ENCODE results near the gene PREX1.

Gene PREX1

DNA sequence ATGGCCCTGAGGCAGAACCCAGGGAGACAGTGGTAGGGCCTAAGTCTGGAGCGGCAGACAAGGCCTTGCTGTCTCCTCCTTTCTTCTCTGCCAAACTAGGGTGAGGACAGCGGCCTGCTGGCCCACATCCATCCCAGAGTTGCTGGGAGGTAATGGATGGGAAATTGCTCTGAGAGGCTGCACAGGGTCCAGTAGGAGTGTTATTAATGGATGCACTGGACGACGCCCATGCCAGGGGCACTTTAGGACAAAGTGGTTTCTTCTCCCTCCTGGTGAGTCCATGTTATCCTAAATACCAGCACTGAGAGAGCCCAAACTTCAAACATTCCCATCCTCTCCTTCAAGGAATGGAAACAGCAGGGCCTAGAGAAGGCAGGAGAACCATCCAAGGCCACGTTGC lies 28.3 kb upstream of the PREX1 start:
- Histone ChIP-seq H3K27ac (ENCODE audit: low read length, poor library complexity, severe bottlenecking) (no peak overlapping the region), H2AFZ (ENCODE audit: low read depth, low read length) (no peak overlapping the region), H3K79me1 (replicated peaks; ENCODE audit: low read length, poor library complexity, severe bottlenecking) (no peaks in the 10 kb centered on the region), H3K27me3 (ENCODE audit: control insufficient read depth in 1 of 2, insufficient read depth in 1 of 2, low read length in 2 of 2) (peaks cover 0 to 28% of the 10 kb centered on the region in 2 experiments), H2BK5ac (ENCODE audit: low read depth, low read length, poor library complexity, severe bottlenecking) (no peak overlapping the region), H3K14ac (ENCODE audit: low read length in 2 of 2) (no peak overlapping the region), H2AK5ac (ENCODE audit: low read length, severe bottlenecking) (no peak overlapping the region), H3K9ac (ENCODE audit: low read length) (no peak overlapping the region), H3K9me3 (ENCODE audit: control insufficient read depth, low read length) (no peaks in the 10 kb centered on the region), H3K4me2 (ENCODE audit: low read length, poor library complexity, severe bottlenecking) (no peak overlapping the region), H3K4me1 (ENCODE audit: control insufficient read depth, insufficient read depth, low read depth, low read length) (peaks cover 10% of the 10 kb centered on the region), H2BK15ac (ENCODE audit: low read depth, poor library complexity, severe bottlenecking) (no peak overlapping the region), H3K18ac (ENCODE audit: low read depth in 1 of 2, low read length in 2 of 2) (no peak overlapping the region), H2BK12ac (ENCODE audit: low read length in 2 of 2) (no peak overlapping the region), H4K91ac (ENCODE audit: low read length) (no peak overlapping the region), H4K8ac (ENCODE audit: low read length) (no peak overlapping the region), H3K23ac (ENCODE audit: low read length in 2 of 2) (no peak overlapping the region), H3K4ac (ENCODE audit: low read depth in 1 of 2, low read length in 2 of 2) (no peak overlapping the region), H3K36me3 (ENCODE audit: control insufficient read depth in 1 of 2, insufficient read depth in 2 of 2, low read depth in 1 of 2, low read length in 2 of 2) (no peaks in the 10 kb centered on the region), H2BK120ac (ENCODE audit: low read depth, low read length) (no peak overlapping the region), H3K4me3 (ENCODE audit: insufficient read depth in 1 of 2, low read depth in 1 of 2, low read length in 2 of 2) (no peak overlapping the region)
- WGBS, result 86% methylated on average over 4 of the region's 5 CpGs
- DNase-seq, result no peak

DNA sequence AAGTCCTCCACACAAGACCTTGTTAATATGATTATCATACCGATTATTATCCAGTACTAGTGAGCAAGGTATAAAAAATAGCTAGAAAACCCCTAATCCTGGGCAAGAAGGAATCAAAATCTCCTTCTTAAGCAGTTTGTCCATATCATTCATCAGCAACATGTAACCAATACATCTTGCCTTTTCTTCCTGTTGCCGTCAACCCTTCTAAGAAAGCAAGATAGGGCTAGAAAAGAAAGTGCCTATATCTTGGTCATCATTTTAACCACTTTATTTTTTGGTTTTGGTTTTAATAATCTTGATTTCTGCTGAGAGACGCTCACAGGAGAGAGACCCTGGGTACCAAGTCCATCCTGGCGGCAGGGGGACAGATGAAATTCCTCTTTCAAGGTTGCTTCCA lies 27.2 kb upstream of the PREX1 start:
- no peaks in the 10 kb centered on the region for H3K9me3 ChIP-seq (ENCODE audit: control insufficient read depth, low read length)
- no peak overlapping the region for H3K27ac ChIP-seq (ENCODE audit: low read length, poor library complexity, severe bottlenecking)
- H2BK5ac ChIP-seq (ENCODE audit: low read depth, low read length, poor library complexity, severe bottlenecking), result no peak overlapping the region
- H2AFZ ChIP-seq (ENCODE audit: low read depth, low read length), result no peak overlapping the region
- peaks cover 0 to 27% of the 10 kb centered on the region in 2 experiments for H3K27me3 ChIP-seq (ENCODE audit: control insufficient read depth in 1 of 2, insufficient read depth in 1 of 2, low read length in 2 of 2)
- no peak overlapping the region for H3K4ac ChIP-seq (ENCODE audit: low read depth in 1 of 2, low read length in 2 of 2)
- H3K79me1 ChIP-seq (replicated peaks; ENCODE audit: low read length, poor library complexity, severe bottlenecking), result no peaks in the 10 kb centered on the region
- H2BK15ac ChIP-seq (ENCODE audit: low read depth, poor library complexity, severe bottlenecking), result no peak overlapping the region
- no peak overlapping the region for H3K18ac ChIP-seq (ENCODE audit: low read depth in 1 of 2, low read length in 2 of 2)
- H2AK5ac ChIP-seq (ENCODE audit: low read length, severe bottlenecking), result no peak overlapping the region
- H4K91ac ChIP-seq (ENCODE audit: low read length), result no peak overlapping the region
- no peak overlapping the region for H2BK120ac ChIP-seq (ENCODE audit: low read depth, low read length)
- H4K8ac ChIP-seq (ENCODE audit: low read length), result no peak overlapping the region
- WGBS, result 93% methylated on average over 4 of the region's 4 CpGs
- H2BK12ac ChIP-seq (ENCODE audit: low read length in 2 of 2), result no peak overlapping the region
- no peak overlapping the region for H3K23ac ChIP-seq (ENCODE audit: low read length in 2 of 2)
- no peaks in the 10 kb centered on the region for H3K36me3 ChIP-seq (ENCODE audit: control insufficient read depth in 1 of 2, insufficient read depth in 2 of 2, low read depth in 1 of 2, low read length in 2 of 2)
- H3K4me1 ChIP-seq (ENCODE audit: control insufficient read depth, insufficient read depth, low read depth, low read length), result peaks cover 10% of the 10 kb centered on the region
- no peak overlapping the region for H3K4me3 ChIP-seq (ENCODE audit: insufficient read depth in 1 of 2, low read depth in 1 of 2, low read length in 2 of 2)
- H3K14ac ChIP-seq (ENCODE audit: low read length in 2 of 2), result no peak overlapping the region
- no peak overlapping the region for H3K9ac ChIP-seq (ENCODE audit: low read length)
- DNase-seq, result no peak
- no peak overlapping the region for H3K4me2 ChIP-seq (ENCODE audit: low read length, poor library complexity, severe bottlenecking)

DNA sequence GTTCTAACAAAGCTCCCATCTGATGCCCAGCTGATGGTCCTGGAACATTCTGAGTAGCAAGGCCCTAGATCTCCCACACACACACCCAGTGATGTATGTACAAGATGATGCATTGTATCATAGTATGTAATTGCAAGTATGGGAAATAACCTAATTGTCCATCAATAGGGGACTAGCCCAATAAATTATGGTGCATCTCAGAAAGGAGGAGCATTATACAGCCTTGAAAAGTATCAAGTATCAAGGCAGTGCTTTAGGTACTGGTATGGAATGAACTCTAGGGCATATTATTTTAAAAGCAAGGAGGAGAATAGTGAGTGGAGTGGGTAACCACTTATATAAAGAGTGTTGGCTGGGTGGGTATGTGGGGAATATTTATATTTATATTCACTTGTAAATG lies 24.8 kb upstream of the PREX1 start:
- Histone ChIP-seq H3K14ac (ENCODE audit: low read length in 2 of 2) (no peak overlapping the region), H3K18ac (ENCODE audit: low read depth in 1 of 2, low read length in 2 of 2) (no peak overlapping the region), H2AK5ac (ENCODE audit: low read length, severe bottlenecking) (no peak overlapping the region), H4K8ac (ENCODE audit: low read length) (no peak overlapping the region), H3K27ac (ENCODE audit: low read length, poor library complexity, severe bottlenecking) (no peak overlapping the region), H3K4me2 (ENCODE audit: low read length, poor library complexity, severe bottlenecking) (no peak overlapping the region), H2BK120ac (ENCODE audit: low read depth, low read length) (no peak overlapping the region), H3K27me3 (ENCODE audit: control insufficient read depth in 1 of 2, insufficient read depth in 1 of 2, low read length in 2 of 2) (peaks cover 0 to 30% of the 10 kb centered on the region in 2 experiments), H3K4me3 (ENCODE audit: insufficient read depth in 1 of 2, low read depth in 1 of 2, low read length in 2 of 2) (no peak overlapping the region), H2AFZ (ENCODE audit: low read depth, low read length) (no peak overlapping the region), H3K23ac (ENCODE audit: low read length in 2 of 2) (no peak overlapping the region), H3K79me1 (replicated peaks; ENCODE audit: low read length, poor library complexity, severe bottlenecking) (no peaks in the 10 kb centered on the region), H3K9ac (ENCODE audit: low read length) (no peak overlapping the region), H3K9me3 (ENCODE audit: control insufficient read depth, low read length) (peaks cover 4% of the 10 kb centered on the region), H2BK5ac (ENCODE audit: low read depth, low read length, poor library complexity, severe bottlenecking) (no peak overlapping the region), H3K4ac (ENCODE audit: low read depth in 1 of 2, low read length in 2 of 2) (no peak overlapping the region), H2BK15ac (ENCODE audit: low read depth, poor library complexity, severe bottlenecking) (no peak overlapping the region), H4K91ac (ENCODE audit: low read length) (no peak overlapping the region), H3K4me1 (ENCODE audit: control insufficient read depth, insufficient read depth, low read depth, low read length) (peaks cover 8% of the 10 kb centered on the region), H2BK12ac (ENCODE audit: low read length in 2 of 2) (no peak overlapping the region), H3K36me3 (ENCODE audit: control insufficient read depth in 1 of 2, insufficient read depth in 2 of 2, low read depth in 1 of 2, low read length in 2 of 2) (no peaks in the 10 kb centered on the region)
- DNase-seq, result no peak

DNA sequence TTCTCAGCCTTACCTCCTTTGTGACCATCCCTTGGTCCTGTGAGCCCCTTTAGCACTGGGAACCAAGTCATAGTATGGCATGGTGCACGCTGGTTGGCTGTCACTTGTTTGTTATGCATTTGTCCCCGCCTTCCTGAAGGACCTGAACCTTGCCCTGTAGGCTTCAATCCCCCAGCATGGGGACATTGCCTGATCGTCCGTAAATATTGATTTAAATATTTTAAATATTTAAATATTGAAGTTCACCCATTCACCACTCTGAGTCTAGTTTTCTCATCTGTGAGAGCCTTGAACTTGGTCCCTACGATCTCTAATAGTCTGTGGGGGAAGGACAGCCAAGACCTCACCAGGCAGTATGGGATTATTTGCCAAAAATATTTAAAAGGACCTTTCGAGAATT lies 23.8 kb upstream of the PREX1 start:
- no peak overlapping the region for H2BK12ac ChIP-seq (ENCODE audit: low read length in 2 of 2)
- H3K27ac ChIP-seq (ENCODE audit: low read length, poor library complexity, severe bottlenecking), result no peak overlapping the region
- no peak overlapping the region for H4K8ac ChIP-seq (ENCODE audit: low read length)
- H3K18ac ChIP-seq (ENCODE audit: low read depth in 1 of 2, low read length in 2 of 2), result no peak overlapping the region
- H3K14ac ChIP-seq (ENCODE audit: low read length in 2 of 2), result no peak overlapping the region
- WGBS, result 96% methylated on average over 4 of the region's 6 CpGs
- H2BK5ac ChIP-seq (ENCODE audit: low read depth, low read length, poor library complexity, severe bottlenecking), result no peak overlapping the region
- no peak overlapping the region for H3K9ac ChIP-seq (ENCODE audit: low read length)
- DNase-seq, result no peak
- peaks cover 4% of the 10 kb centered on the region for H3K9me3 ChIP-seq (ENCODE audit: control insufficient read depth, low read length)
- peaks cover 0 to 30% of the 10 kb centered on the region in 2 experiments for H3K27me3 ChIP-seq (ENCODE audit: control insufficient read depth in 1 of 2, insufficient read depth in 1 of 2, low read length in 2 of 2)
- peaks cover 11% of the 10 kb centered on the region for H3K4me1 ChIP-seq (ENCODE audit: control insufficient read depth, insufficient read depth, low read depth, low read length)
- H4K91ac ChIP-seq (ENCODE audit: low read length), result no peak overlapping the region
- no peak overlapping the region for H3K4me2 ChIP-seq (ENCODE audit: low read length, poor library complexity, severe bottlenecking)
- no peaks in the 10 kb centered on the region for H3K36me3 ChIP-seq (ENCODE audit: control insufficient read depth in 1 of 2, insufficient read depth in 2 of 2, low read depth in 1 of 2, low read length in 2 of 2)
- H2AK5ac ChIP-seq (ENCODE audit: low read length, severe bottlenecking), result no peak overlapping the region
- no peaks in the 10 kb centered on the region for H3K79me1 ChIP-seq (replicated peaks; ENCODE audit: low read length, poor library complexity, severe bottlenecking)
- H3K23ac ChIP-seq (ENCODE audit: low read length in 2 of 2), result no peak overlapping the region
- no peak overlapping the region for H2BK15ac ChIP-seq (ENCODE audit: low read depth, poor library complexity, severe bottlenecking)
- H2BK120ac ChIP-seq (ENCODE audit: low read depth, low read length), result no peak overlapping the region
- H3K4me3 ChIP-seq (ENCODE audit: insufficient read depth in 1 of 2, low read depth in 1 of 2, low read length in 2 of 2), result no peak overlapping the region
- H3K4ac ChIP-seq (ENCODE audit: low read depth in 1 of 2, low read length in 2 of 2), result no peak overlapping the region
- H2AFZ ChIP-seq (ENCODE audit: low read depth, low read length), result no peak overlapping the region
